GM12872 (cell line): ENCODE results near the gene STK32A.

Experiments
- TF ChIP-seq, protein P1 (sequence below): IDR thresholded peaks from 3 replicates; pipeline ENCODE4 v1.5.1; 2011; ENCODE audit warnings: low read depth, mild to moderate bottlenecking, low read length, moderate library complexity; ENCODE audit not compliant: insufficient read depth

The STK32A gene

DNA sequence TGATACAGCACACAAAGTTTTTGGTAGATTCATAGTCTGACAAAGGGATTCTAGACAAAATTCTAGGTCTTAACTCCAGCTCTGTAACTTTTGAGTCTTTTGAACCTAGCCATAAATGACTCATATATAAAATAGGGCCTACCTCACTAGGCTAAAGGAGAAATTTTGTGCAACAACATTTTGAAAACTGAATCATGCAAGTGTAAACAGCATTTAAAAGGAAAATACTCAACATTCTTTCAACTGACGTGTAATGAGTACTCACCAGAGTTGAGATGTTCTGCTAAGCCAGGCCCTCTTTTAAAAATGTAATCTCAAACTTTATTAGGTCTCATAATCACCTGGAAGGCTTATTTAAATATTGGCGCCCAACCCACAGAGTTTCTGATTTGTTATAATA, 113.2 kb downstream of the STK32A start:
- TF ChIP-seq, protein P1, sequence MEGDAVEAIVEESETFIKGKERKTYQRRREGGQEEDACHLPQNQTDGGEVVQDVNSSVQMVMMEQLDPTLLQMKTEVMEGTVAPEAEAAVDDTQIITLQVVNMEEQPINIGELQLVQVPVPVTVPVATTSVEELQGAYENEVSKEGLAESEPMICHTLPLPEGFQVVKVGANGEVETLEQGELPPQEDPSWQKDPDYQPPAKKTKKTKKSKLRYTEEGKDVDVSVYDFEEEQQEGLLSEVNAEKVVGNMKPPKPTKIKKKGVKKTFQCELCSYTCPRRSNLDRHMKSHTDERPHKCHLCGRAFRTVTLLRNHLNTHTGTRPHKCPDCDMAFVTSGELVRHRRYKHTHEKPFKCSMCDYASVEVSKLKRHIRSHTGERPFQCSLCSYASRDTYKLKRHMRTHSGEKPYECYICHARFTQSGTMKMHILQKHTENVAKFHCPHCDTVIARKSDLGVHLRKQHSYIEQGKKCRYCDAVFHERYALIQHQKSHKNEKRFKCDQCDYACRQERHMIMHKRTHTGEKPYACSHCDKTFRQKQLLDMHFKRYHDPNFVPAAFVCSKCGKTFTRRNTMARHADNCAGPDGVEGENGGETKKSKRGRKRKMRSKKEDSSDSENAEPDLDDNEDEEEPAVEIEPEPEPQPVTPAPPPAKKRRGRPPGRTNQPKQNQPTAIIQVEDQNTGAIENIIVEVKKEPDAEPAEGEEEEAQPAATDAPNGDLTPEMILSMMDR: no peak

DNA sequence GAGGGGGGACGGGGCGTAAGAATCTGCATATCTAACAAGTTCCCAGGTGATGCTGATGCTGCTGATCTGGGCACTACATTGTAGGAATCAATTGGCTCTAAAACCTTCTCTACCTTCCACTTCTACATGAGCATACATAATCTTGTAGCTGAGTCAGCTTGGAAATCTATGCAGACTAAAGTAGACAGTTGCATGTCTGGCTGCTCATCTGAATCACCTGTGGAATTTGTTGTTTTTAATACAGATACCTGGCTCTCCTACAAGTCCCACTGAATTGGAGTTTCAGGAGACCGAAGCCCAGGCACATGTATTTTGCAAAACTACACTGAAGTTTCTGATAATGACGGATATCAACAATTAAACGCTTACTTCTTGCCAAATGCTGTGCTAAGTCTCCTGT, 113.6 kb downstream of the STK32A start:
- TF ChIP-seq, protein P1: no peak

DNA sequence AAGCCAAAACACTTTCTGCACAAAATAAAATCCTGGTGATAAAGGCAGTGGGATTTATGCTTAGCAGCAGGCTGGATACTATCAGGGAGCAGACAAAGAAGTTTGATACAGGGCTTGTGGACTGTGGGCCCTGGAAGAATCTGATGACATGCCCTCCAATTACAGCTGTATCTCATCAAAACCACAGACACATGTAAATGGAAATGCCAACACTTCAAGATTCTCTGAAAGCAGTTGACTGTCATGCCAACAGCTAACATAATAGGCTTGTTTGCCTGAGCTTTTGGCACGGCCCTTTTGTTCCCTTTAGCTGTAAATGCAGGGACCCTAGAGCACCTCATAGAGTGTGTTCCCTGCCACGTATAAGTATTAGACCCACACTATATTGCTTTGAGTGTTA, 114.4 kb downstream of the STK32A start:
- TF ChIP-seq, protein P1: no peak

DNA sequence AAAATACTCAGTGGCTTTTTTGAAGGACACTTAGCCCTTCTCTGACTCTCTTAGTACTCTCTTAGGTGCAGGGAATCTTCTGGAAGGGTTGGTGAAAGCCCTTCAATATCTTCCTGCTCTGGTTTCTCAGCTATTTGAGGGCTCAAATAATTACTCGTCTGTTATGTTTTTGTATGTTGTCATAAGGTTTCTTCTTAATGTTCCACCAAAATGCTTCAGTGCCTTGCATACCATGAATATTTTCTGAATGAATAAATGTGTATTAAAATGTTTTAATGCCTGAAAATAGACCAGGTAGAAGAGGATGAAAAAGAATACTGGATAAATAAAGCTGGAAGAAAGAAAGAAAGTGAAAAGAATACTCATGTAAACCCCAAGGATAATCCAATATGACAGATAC, 124.3 kb downstream of the STK32A start:
- TF ChIP-seq, protein P1: no peak

DNA sequence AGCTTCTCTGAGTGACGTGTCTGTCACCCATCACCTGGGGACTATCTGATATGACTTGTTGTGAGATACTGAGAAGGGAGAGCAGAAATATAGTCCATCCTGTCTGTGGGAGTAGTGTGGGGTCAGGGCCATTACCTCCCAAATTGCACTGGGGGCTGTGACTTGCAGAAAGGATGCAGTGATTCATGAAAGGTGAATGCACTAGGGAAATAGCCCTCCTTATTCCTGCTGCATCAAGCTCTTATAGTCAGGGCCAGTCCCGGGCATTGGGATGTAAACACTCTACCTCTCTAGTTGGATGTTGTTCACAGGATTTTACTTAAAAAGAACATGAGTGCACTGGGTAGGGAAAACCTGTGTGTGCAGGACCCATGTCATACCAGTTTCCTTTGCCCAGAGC, 124.8 kb downstream of the STK32A start:
- TF ChIP-seq, protein P1: no peak

DNA sequence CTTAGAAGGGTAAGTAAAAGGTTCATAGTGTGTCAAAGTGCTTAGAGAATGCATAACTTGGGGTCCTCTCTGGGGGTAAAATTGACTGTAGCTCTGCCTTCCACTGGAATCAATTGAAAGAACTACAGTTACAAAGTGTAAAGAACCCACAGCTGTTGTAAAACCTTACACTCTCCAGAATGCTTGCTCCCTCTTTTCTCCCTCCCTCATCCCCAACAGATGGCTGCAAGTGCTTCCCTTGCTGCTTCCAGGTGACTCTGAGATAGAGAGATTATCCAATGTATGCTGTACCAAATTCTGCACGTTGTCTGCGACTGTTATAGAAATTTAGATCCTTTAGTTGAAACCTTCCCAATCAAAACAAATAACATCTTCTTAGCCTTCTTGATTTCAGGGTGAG, 126.0 kb downstream of the STK32A start:
- TF ChIP-seq, protein P1: no peak

DNA sequence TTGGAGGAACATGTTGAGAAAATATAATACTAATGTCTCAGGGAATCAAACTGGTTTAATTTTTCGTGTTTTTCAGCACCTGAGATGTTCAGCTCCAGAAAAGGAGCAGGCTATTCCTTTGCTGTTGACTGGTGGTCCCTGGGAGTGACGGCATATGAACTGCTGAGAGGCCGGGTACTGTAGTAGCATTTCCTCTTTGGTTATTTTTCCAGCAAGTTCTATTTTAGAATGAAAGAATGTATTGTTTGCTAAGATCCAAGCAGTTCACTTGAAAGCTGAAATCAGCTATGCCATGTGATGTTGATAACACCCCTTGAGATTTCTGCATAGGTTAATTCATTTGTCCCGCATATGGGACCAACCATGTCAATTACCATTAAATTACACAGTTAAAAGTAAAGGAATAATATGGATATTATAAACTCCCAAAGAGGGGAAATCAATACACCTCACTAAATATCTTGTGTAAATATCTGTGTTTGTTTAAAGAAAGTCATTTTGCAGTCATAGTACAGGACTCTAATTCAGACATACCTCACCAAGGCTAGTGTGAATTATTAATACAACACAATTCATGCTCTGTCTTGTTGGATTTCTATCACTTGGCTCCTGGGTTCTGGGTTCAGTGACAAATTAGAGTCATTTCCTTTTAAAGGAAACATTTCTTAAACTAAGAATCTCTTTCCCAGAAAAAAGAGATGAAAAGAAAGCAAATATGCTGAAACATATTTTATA, 126.8 kb downstream of the STK32A start:
- TF ChIP-seq, protein P1: no peak
